ENCODE data around the gene C10orf67. TPM values are rescaled to one million over a fixed set of nuclear protein-coding genes. Genes with fewer than 3 reads are reported as not detected.

Gene C10orf67
- total and polyA plus RNA-seq, 2 of the 8 experiments (the other 6 are each of a cell fraction or from before 2014, with no cell fraction given): 0.05 to 0.11 TPM

DNA sequence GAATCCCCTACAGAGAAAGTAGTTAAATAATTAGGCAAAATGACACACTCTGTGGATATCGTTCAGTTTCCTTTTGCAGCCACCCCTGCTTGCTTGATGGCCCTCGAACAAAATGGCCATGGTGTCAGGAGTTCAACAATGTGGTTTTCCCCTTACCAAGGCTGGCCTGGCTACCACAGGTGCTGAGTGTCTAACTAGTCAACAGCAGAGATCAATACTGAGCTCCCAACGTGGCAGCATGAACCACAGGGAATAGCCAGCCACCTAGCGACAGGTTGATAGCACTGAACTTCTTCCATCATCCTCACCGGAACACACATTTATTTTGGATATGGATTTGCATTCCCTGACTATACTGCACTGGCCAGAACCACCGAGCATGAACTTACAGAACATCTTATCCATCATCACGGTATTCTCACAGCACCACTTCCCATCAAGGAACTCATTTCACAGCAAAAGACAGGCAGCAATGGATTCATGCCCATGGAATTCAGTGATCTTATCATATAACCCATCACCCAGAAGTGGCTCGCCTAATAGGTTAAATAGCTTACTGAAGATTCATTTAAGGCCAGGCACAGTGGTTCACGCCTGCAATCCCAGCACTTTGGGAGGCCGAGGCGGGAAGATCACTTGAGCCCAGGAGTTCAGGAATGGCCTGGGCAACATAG, 6.3 kb downstream of the C10orf67 start (continued):
- TF ChIP-seq TEAD4 (IDR thresholded peaks at IDR 0.05; ENCODE audit: low read depth, low read length) (no peak), RAD21 (IDR thresholded peaks at IDR 0.05 in 1 of 2, conservative IDR thresholded peaks at IDR 0.05 in 1 of 2; ENCODE audit: low read depth in 2 of 2, low read length in 2 of 2) (peak; percentile 41 to 64), SUZ12 (IDR thresholded peaks at IDR 0.05; ENCODE audit: low read length) (no peak), HDAC6 (IDR thresholded peaks at IDR 0.05; ENCODE audit: low read depth, low read length) (no peak), RNF2 (IDR thresholded peaks at IDR 0.05; ENCODE audit: borderline replicate concordance, low read depth, low read length, missing control alignments, poor library complexity, severe bottlenecking) (no peak), RFX5 (IDR thresholded peaks at IDR 0.05; ENCODE audit: borderline replicate concordance, low read depth, low read length) (no peak)
- TF ChIP-seq, protein P1, sequence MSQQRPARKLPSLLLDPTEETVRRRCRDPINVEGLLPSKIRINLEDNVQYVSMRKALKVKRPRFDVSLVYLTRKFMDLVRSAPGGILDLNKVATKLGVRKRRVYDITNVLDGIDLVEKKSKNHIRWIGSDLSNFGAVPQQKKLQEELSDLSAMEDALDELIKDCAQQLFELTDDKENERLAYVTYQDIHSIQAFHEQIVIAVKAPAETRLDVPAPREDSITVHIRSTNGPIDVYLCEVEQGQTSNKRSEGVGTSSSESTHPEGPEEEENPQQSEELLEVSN (IDR thresholded peaks at IDR 0.05): no peak

All from H1 (cell line).